HG02852 (cell line): ENCODE results near the gene IL1RN.

Experiments
- ATAC-seq: cut with Tn5 transposase; IDR thresholded peaks from one replicate; pipeline ENCODE4 v1.9.1; 2021; ENCODE audit warnings: mild to moderate bottlenecking, moderate library complexity; ENCODE audit not compliant: unreplicated experiment

Gene IL1RN

GRCh38 chr2:113127646-113128570, 510 bp downstream of the IL1RN start:
- ATAC-seq: no peak

GRCh38 chr2:113129519-113130078, 2.2 kb downstream of the IL1RN start:
- no peak for ATAC-seq

GRCh38 chr2:113131352-113132185, 4.2 kb downstream of the IL1RN start:
- no peak for ATAC-seq

- no peak for ATAC-seq
Observed at GRCh38 chr2:113132414-113133021, 5.1 kb downstream of the IL1RN start.

GRCh38 chr2:113133704-113134598, 6.6 kb downstream of the IL1RN start:
- ATAC-seq: no peak

GRCh38 chr2:113134717-113135116, 7.3 kb downstream of the IL1RN start:
- no peak for ATAC-seq

- no peak for ATAC-seq
Observed at GRCh38 chr2:113135317-113135716, 7.9 kb downstream of the IL1RN start.

GRCh38 chr2:113136828-113137775, 9.7 kb downstream of the IL1RN start:
- no peak for ATAC-seq

GRCh38 chr2:113137827-113138226, 10.4 kb downstream of the IL1RN start:
- no peak for ATAC-seq

- peak; percentile 60 for ATAC-seq
Observed at GRCh38 chr2:113138428-113139322, 11.3 kb downstream of the IL1RN start.

- ATAC-seq: no peak
Observed at GRCh38 chr2:113141451-113141850, 14.1 kb downstream of the IL1RN start.

GRCh38 chr2:113142290-113142689, 14.9 kb downstream of the IL1RN start:
- no peak for ATAC-seq

GRCh38 chr2:113144259-113144658, 16.9 kb downstream of the IL1RN start:
- ATAC-seq: no peak

GRCh38 chr2:113148606-113149552, 21.5 kb downstream of the IL1RN start:
- ATAC-seq: no peak

GRCh38 chr2:113149553-113150257, 22.3 kb downstream of the IL1RN start:
- ATAC-seq: no peak

GRCh38 chr2:113150258-113150601, 22.8 kb downstream of the IL1RN start:
- no peak for ATAC-seq
